Measurements from ENCODE around the gene IRF5.

IRF5 gene

GRCh38 chr7:128937647-128938543 is at the start of gene IRF5:
Gene IRF5 (plus strand): TSS chr7:128937927. CDS start chr7:128942082, 4,155 bp downstream.
- no peak for DNase-seq (ENCODE audit: low read depth)

- no peak for DNase-seq (ENCODE audit: low read depth)
These were observed 49.5 kb upstream of the IRF5 start for GRCh38 chr7:128888039-128888755.

GRCh38 chr7:128888756-128889095 is 49.0 kb upstream of the IRF5 start:
- DNase-seq (ENCODE audit: low read depth), result no peak

- no peak for DNase-seq (ENCODE audit: low read depth)
These were observed 48.6 kb upstream of the IRF5 start for GRCh38 chr7:128889121-128889520.

GRCh38 chr7:128890306-128891109 is 47.2 kb upstream of the IRF5 start:
- no peak for DNase-seq (ENCODE audit: low read depth)

- no peak for DNase-seq (ENCODE audit: low read depth)
These were observed 46.4 kb upstream of the IRF5 start for GRCh38 chr7:128891110-128891941.

GRCh38 chr7:128891942-128892269 is 45.8 kb upstream of the IRF5 start:
- DNase-seq (ENCODE audit: low read depth), result no peak

GRCh38 chr7:128892521-128893250 is 45.0 kb upstream of the IRF5 start:
- DNase-seq (ENCODE audit: low read depth), result no peak

- DNase-seq (ENCODE audit: low read depth), result no peak
These were observed 44.3 kb upstream of the IRF5 start for GRCh38 chr7:128893251-128894100.

- no peak for DNase-seq (ENCODE audit: low read depth)
These were observed 43.7 kb upstream of the IRF5 start for GRCh38 chr7:128894101-128894440.

- DNase-seq (ENCODE audit: low read depth), result no peak
These were observed 42.4 kb upstream of the IRF5 start for GRCh38 chr7:128895320-128895719.

GRCh38 chr7:128899392-128899791 is 38.3 kb upstream of the IRF5 start:
- DNase-seq (ENCODE audit: low read depth), result no peak

GRCh38 chr7:128900237-128900636 is 37.5 kb upstream of the IRF5 start:
- DNase-seq (ENCODE audit: low read depth), result no peak

GRCh38 chr7:128902761-128903585 is 34.8 kb upstream of the IRF5 start:
- DNase-seq (ENCODE audit: low read depth), result no peak

- no peak for DNase-seq (ENCODE audit: low read depth)
These were observed 33.9 kb upstream of the IRF5 start for GRCh38 chr7:128903621-128904361.

GRCh38 chr7:128904381-128905197 is 33.1 kb upstream of the IRF5 start:
- DNase-seq (ENCODE audit: low read depth), result no peak

- no peak for DNase-seq (ENCODE audit: low read depth)
These were observed 31.5 kb upstream of the IRF5 start for GRCh38 chr7:128906001-128906765.

Data from GM04503 (cell line).